ENCODE data around the gene PTPRK. TPM values are rescaled to one million over a fixed set of nuclear protein-coding genes. Genes with fewer than 3 reads are reported as not detected.

Gene PTPRK
- total RNA-seq, 4 donors from 2014 or later: 26.7 to 47.5 (median 41.4) TPM

DNA sequence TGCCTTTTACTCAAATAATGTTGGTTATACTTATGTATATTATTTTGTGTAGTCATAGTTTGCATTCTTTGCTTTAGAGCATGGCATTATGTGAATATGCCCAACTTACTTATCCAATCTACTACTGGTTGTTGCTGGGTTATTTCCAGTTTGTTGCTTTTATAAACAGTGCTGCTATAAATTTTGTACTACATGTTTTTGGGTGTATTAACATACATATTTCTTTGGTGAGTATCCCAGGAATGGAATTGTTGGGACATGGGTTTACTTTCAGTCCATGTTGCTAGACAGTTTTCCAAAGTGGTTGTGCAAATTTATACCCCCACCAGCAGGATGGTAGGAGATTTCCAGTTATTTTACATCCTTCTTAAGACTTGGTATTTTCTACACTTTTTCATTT is 462.5 kb downstream of the PTPRK start:
- intact Hi-C loops (cut with DNase I; ENCODE audit: low total_unique reads): no loop called here
- no peak for DNase-seq (ENCODE audit: low spot score in 2 of 2)
- TF ChIP-seq, protein P1, sequence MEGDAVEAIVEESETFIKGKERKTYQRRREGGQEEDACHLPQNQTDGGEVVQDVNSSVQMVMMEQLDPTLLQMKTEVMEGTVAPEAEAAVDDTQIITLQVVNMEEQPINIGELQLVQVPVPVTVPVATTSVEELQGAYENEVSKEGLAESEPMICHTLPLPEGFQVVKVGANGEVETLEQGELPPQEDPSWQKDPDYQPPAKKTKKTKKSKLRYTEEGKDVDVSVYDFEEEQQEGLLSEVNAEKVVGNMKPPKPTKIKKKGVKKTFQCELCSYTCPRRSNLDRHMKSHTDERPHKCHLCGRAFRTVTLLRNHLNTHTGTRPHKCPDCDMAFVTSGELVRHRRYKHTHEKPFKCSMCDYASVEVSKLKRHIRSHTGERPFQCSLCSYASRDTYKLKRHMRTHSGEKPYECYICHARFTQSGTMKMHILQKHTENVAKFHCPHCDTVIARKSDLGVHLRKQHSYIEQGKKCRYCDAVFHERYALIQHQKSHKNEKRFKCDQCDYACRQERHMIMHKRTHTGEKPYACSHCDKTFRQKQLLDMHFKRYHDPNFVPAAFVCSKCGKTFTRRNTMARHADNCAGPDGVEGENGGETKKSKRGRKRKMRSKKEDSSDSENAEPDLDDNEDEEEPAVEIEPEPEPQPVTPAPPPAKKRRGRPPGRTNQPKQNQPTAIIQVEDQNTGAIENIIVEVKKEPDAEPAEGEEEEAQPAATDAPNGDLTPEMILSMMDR (IDR thresholded peaks at IDR 0.05): no peak
- no peak for TF ChIP-seq POLR2A (IDR thresholded peaks at IDR 0.05)
- H3K4me3 ChIP-seq (ENCODE audit: low read depth, poor library complexity, severe bottlenecking): no peak overlapping the region

DNA sequence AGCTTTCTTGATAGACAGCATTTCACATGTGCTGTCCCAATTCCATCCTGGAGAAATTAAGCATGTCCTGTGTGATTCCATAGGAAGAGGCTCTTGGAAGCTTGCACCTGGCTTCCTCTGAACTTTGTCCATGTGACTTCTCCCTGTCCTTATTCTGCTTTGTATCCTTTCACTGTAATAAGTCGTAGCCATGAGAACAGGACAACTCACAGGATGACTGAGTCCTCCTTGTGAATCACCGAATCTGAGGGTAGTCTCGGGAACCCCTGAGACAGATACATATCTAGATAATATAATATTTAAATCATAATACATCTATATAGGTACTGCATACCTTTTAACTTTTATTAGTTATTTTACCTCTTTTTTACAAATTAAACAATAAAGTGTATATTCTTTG is 462.9 kb downstream of the PTPRK start:
- intact Hi-C loops (cut with DNase I; ENCODE audit: low total_unique reads): no loop called here
- no peak for DNase-seq (ENCODE audit: low spot score in 2 of 2)
- no peak overlapping the region for H3K4me3 ChIP-seq (ENCODE audit: low read depth, poor library complexity, severe bottlenecking)
- TF ChIP-seq POLR2A (IDR thresholded peaks at IDR 0.05): no peak
- TF ChIP-seq, protein P1 (IDR thresholded peaks at IDR 0.05): no peak
- 93 to 94% methylated on average over 3 of the region's 3 CpGs for WGBS, 2 donors

DNA sequence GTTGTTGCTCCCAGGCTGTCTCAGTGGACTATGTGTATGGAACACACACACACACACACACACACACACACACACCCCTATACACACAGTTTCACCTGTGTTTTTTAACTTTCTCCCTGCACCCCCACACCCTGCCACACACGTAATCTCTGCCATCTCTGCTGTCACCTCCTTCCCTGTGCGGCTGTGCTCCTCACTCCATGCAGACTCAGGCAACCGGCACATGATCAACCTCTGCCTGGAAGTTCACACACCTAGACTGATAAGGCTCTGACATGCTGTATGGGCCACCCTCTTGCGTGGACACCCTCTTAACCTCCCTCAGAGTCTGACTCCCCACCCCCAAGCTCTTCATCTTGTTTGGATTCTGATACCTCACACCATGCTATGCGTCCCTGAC is 467.3 kb downstream of the PTPRK start:
- intact Hi-C loops (cut with DNase I; ENCODE audit: low total_unique reads): no loop called here
- DNase-seq (ENCODE audit: low spot score in 2 of 2): no peak
- WGBS, 2 donors: 95 to 98% methylated on average over 5 of the region's 5 CpGs
- H3K4me3 ChIP-seq (ENCODE audit: low read depth, poor library complexity, severe bottlenecking): no peak overlapping the region
- TF ChIP-seq, protein P1 (IDR thresholded peaks at IDR 0.05): no peak
- no peak for TF ChIP-seq POLR2A (IDR thresholded peaks at IDR 0.05)

DNA sequence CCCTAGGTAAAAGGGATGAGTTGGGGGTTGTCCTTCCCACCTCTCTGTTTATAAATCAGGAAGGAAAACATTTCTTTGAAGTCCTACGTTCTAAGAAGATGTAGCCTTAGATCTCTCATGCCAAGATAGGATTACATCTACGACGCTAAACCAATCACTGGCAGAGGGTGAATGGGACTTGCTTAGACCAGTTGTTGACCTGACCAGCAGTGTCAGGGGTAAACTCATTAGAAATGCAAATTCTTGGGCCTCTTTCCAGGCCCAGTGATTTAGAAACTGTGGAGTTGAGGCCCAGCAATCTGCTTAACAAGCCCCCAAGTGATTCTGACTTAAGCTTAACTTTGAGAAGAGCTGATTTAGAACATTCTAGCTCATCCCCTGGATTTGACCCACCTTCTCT is 472.4 kb downstream of the PTPRK start:
- 89 to 93% methylated on average over 3 of the region's 3 CpGs for WGBS, 2 donors
- DNase-seq (ENCODE audit: low spot score in 2 of 2): no peak
- intact Hi-C loops (cut with DNase I; ENCODE audit: low total_unique reads): no loop called here
- TF ChIP-seq, protein P1 (IDR thresholded peaks at IDR 0.05): no peak
- no peak for TF ChIP-seq POLR2A (IDR thresholded peaks at IDR 0.05)
- no peak overlapping the region for H3K4me3 ChIP-seq (ENCODE audit: low read depth, poor library complexity, severe bottlenecking)

DNA sequence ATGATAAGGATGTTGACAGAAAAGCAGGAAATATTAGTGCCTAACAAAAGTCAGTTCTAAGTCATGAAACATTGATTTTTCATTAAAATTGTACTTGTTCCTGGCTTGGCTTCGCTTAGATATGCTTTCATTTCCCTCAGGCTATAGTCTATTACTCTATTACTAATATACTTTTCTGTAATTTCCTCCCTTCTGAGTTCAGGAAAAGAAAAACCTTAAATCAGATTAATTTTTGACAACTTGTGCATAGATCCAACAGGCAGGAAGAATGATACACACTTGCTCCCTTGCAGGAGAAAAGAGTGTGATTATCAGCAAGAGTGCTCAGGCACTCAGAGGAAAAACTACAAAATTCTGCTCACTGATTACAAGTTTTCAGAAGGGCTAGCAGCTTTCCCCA is 474.4 kb downstream of the PTPRK start:
- 67 to 79% methylated on average over 1 of the region's 1 CpG for WGBS, 2 donors
- TF ChIP-seq POLR2A (IDR thresholded peaks at IDR 0.05): no peak
- TF ChIP-seq, protein P1 (IDR thresholded peaks at IDR 0.05): no peak
- DNase-seq (ENCODE audit: low spot score in 2 of 2): no peak
- no peak overlapping the region for H3K4me3 ChIP-seq (ENCODE audit: low read depth, poor library complexity, severe bottlenecking)
- intact Hi-C loops (cut with DNase I; ENCODE audit: low total_unique reads): no loop called here

DNA sequence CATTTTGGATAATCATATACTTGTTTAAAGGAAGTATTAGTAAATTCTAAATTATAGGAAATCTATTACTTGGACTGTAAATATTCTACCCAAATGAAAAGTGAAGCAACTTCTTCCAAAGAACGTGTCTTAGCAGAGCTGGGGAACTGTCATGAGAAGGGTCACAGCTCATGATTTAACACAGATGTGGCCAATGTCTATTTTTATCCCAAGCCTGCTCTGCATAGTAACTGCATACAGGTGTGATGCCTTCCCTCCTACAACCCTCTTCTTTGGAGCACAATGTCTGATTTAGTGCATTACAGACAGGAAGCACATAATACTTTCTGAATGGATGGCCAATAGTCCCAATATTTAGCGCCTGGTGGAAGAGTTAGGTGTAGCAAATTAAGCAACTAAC is 480.9 kb downstream of the PTPRK start:
- intact Hi-C loops (cut with DNase I; ENCODE audit: low total_unique reads): no loop called here
- no peak overlapping the region for H3K4me3 ChIP-seq (ENCODE audit: low read depth, poor library complexity, severe bottlenecking)
- TF ChIP-seq POLR2A (IDR thresholded peaks at IDR 0.05): no peak
- TF ChIP-seq, protein P1 (IDR thresholded peaks at IDR 0.05): no peak
- WGBS, 2 donors: 72 to 81% methylated on average over 2 of the region's 2 CpGs
- no peak for DNase-seq (ENCODE audit: low spot score in 2 of 2)

Measured in lower leg skin (tissue), 4 donors.